ENCODE measurements around the gene CCDC92. TPM values are rescaled to one million over a fixed set of nuclear protein-coding genes. Genes with fewer than 3 reads are reported as not detected.

The CCDC92 gene
- total RNA-seq, 1 experiment from 2014 or later: 53.7 TPM

- POLR2A ChIA-PET: no interaction called here
Measured at GRCh38 chr12:124002021-124002644, 29.5 kb upstream of the CCDC92 start.

GRCh38 chr12:124001343-124001742, 28.7 kb upstream of the CCDC92 start:
- H3K27ac ChIP-seq (ENCODE audit: low read length): no peak overlapping the region
- CTCF ChIA-PET: no interaction called here
- BruUV-seq (replicated peaks): no TSS peak
- in situ Hi-C loops (cut with HindIII; ENCODE audit: low pct_unique_long_range_greater_than_20kb, low sequenced_read_pairs) (no loop called here), intact Hi-C loops (cut with micrococcal nuclease; ENCODE audit: unreplicated experiment) (no loop called here)
- no peaks in the 10 kb centered on the region for H3K27me3 ChIP-seq (ENCODE audit: control insufficient read depth, insufficient read depth, low read length)
- TF ChIP-seq REST (IDR thresholded peaks at IDR 0.05; ENCODE audit: insufficient read depth in 1 of 2, low read depth in 2 of 2, low read length in 1 of 2) (no peak), SIN3A (IDR thresholded peaks at IDR 0.05; ENCODE audit: borderline replicate concordance, insufficient read depth, low read depth, low read length) (no peak), POLR2AphosphoS5 (IDR thresholded peaks at IDR 0.05; ENCODE audit: low read depth, low read length) (no peak), TCF7L2 (IDR thresholded peaks at IDR 0.05; ENCODE audit: low read depth, low read length) (no peak), CTCF (IDR thresholded peaks at IDR 0.05) (no peak)
- DNase-seq (ENCODE audit: low read depth, low spot score) (no peak), ATAC-seq (no peak)
- H3K4me3 ChIP-seq (ENCODE audit: low read depth in 2 of 2, low read length in 2 of 2): no peak overlapping the region
- H3K4me1 ChIP-seq (ENCODE audit: control insufficient read depth, insufficient read depth, low read length): no peaks in the 10 kb centered on the region
- H3K9me3 ChIP-seq (ENCODE audit: control insufficient read depth, insufficient read depth, low read depth, low read length): no peaks in the 10 kb centered on the region
- POLR2A ChIA-PET: no interaction called here
- H3K36me3 ChIP-seq (ENCODE audit: control insufficient read depth, insufficient read depth, low read length): 0 out of 2 replicates have a peak, but pooled peaks cover 3% of the 10 kb centered on the region

More at GRCh38 chr12:124002021-124002644, 29.5 kb upstream of the CCDC92 start:
- H3K36me3 ChIP-seq (ENCODE audit: control insufficient read depth, insufficient read depth, low read length): 0 out of 2 replicates have a peak, but pooled peaks cover 3% of the 10 kb centered on the region
- in situ Hi-C loops (cut with HindIII; ENCODE audit: low pct_unique_long_range_greater_than_20kb, low sequenced_read_pairs): no loop called here
- BruUV-seq (replicated peaks): no TSS peak
- no peak overlapping the region for H3K4me3 ChIP-seq (ENCODE audit: low read depth in 2 of 2, low read length in 2 of 2)
- H3K27ac ChIP-seq (ENCODE audit: low read length): no peak overlapping the region
- CTCF ChIA-PET: no interaction called here
- no peaks in the 10 kb centered on the region for H3K9me3 ChIP-seq (ENCODE audit: control insufficient read depth, insufficient read depth, low read depth, low read length)
- H3K27me3 ChIP-seq (ENCODE audit: control insufficient read depth, insufficient read depth, low read length): no peaks in the 10 kb centered on the region
- intact Hi-C loops (cut with micrococcal nuclease; ENCODE audit: unreplicated experiment): no loop called here
- no peaks in the 10 kb centered on the region for H3K4me1 ChIP-seq (ENCODE audit: control insufficient read depth, insufficient read depth, low read length)
- DNase-seq (ENCODE audit: low read depth, low spot score): no peak
- TF ChIP-seq CTCF (IDR thresholded peaks at IDR 0.05): no peak
- TF ChIP-seq REST (IDR thresholded peaks at IDR 0.05; ENCODE audit: insufficient read depth in 1 of 2, low read depth in 2 of 2, low read length in 1 of 2): no peak
- TF ChIP-seq SIN3A (IDR thresholded peaks at IDR 0.05; ENCODE audit: borderline replicate concordance, insufficient read depth, low read depth, low read length): no peak
- no peak for TF ChIP-seq POLR2AphosphoS5 (IDR thresholded peaks at IDR 0.05; ENCODE audit: low read depth, low read length)
- TF ChIP-seq TCF7L2 (IDR thresholded peaks at IDR 0.05; ENCODE audit: low read depth, low read length): no peak
- ATAC-seq: no peak
